H1 (cell line): ENCODE measurements around the gene PPP1R3E. TPM values are rescaled to one million over a fixed set of nuclear protein-coding genes. Genes with fewer than 3 reads are reported as not detected.
A peak's percentile ranks its signal among the peaks of the same experiment; 100 is the strongest.

Source experiments
- CTCF ChIA-PET: fragments of 300-600 bp; sonication (Branson Sonifier 250); formaldehyde crosslinking; loops from one replicate; lab custom pipeline; 2021; ENCODE audit not compliant: partially characterized antibody; lab: Charles Lee
- POLR2A ChIA-PET: fragments of 300-600 bp; sonication (Branson Sonifier 250); formaldehyde crosslinking; loops from one replicate; lab custom pipeline; 2021; ENCODE audit warnings: inconsistent platforms; ENCODE audit not compliant: partially characterized antibody; lab: Charles Lee
- DNase-seq, 2 experiments: peaks; one replicate each; pipeline versions ENCODE4 v3.0.0 to v3.0.0-alpha.2; 2010 to 2022; ENCODE audit warnings: low spot score in 2 of 2, low read depth in 1 of 2, mixed read lengths in 1 of 2
- FAIRE-seq: peaks from 2 replicates; lab custom pipeline; 2011; peaks lifted over from hg19 to GRCh38; lab: Jason Lieb, UNC
- H2AFZ ChIP-seq: 2 replicates; pipeline ENCODE4 v1.8.1; 2012; ENCODE audit warnings: low read length, inconsistent platforms
- H2AK5ac ChIP-seq: 2 replicates; pipeline ENCODE4 v1.6.1; 2013; ENCODE audit warnings: low read depth, low read length
- H2BK120ac ChIP-seq: replicated peaks from 2 replicates; pipeline ENCODE3; 2013; ENCODE audit warnings: low read depth, low read length, inconsistent platforms
- H2BK12ac ChIP-seq: 2 replicates; pipeline ENCODE4 v1.6.1; 2013; ENCODE audit warnings: low read depth, low read length
- H2BK15ac ChIP-seq: 2 replicates; pipeline ENCODE4 v1.6.1; 2013; ENCODE audit warnings: low read length
- H2BK20ac ChIP-seq: 2 replicates; pipeline ENCODE4 v1.6.1; 2013; ENCODE audit warnings: low read length
- H2BK5ac ChIP-seq: 2 replicates; pipeline ENCODE4 v1.6.1; 2013; ENCODE audit warnings: low read depth, low read length
- H3K14ac ChIP-seq: 2 replicates; pipeline ENCODE4 v1.6.1; 2013; ENCODE audit warnings: inconsistent platforms; ENCODE audit not compliant: insufficient read length
- H3K18ac ChIP-seq: 2 replicates; pipeline ENCODE4 v1.6.1; 2013; ENCODE audit warnings: low read length; ENCODE audit errors: extremely low read depth
- H3K23ac ChIP-seq: 2 replicates; pipeline ENCODE4 v1.6.1; 2013; ENCODE audit warnings: inconsistent platforms; ENCODE audit not compliant: insufficient read length
- H3K23me2 ChIP-seq: 2 replicates; pipeline ENCODE4 v1.6.1; 2013; ENCODE audit warnings: low read depth, low read length
- H3K27ac ChIP-seq: 2 replicates; pipeline ENCODE4 v1.6.1; 2011; ENCODE audit warnings: low read depth, low read length, inconsistent platforms
- H3K27me3 ChIP-seq, 4 experiments: replicated peaks in 1 of 4; 1 replicate in 1 of 4; 2 replicates in 3 of 4; pipeline versions ENCODE4 v1.6.1 to v1.8.1; 2011 to 2013; ENCODE audit warnings: low read length in 3 of 4, mild to moderate bottlenecking in 3 of 4, inconsistent platforms in 2 of 4, mixed read lengths in 2 of 4, moderate library complexity in 1 of 4; ENCODE audit not compliant: control insufficient read depth in 3 of 4, insufficient read depth in 3 of 4; ENCODE audit errors: extremely low read depth in 1 of 4
- H3K36me3 ChIP-seq, 4 experiments: 2 replicates each; pipeline versions ENCODE4 v1.6.1 to v1.8.1; 2011 to 2013; ENCODE audit warnings: mild to moderate bottlenecking in 4 of 4, low read length in 3 of 4, moderate library complexity in 2 of 4, control low read depth in 1 of 4, inconsistent platforms in 1 of 4; ENCODE audit not compliant: insufficient read depth in 4 of 4, control insufficient read depth in 2 of 4
- H3K4ac ChIP-seq: replicated peaks from 2 replicates; pipeline ENCODE3; 2013; ENCODE audit warnings: low read length, low read depth, mixed read lengths, inconsistent platforms; ENCODE audit not compliant: insufficient read length
- H3K4me1 ChIP-seq, 4 experiments: replicated peaks in 1 of 4; 1 replicate in 1 of 4; 2 replicates in 3 of 4; pipeline versions ENCODE4 v1.6.1 to v1.8.1; 2011 to 2013; ENCODE audit warnings: low read length in 3 of 4, inconsistent platforms in 2 of 4, mixed read lengths in 1 of 4; ENCODE audit not compliant: insufficient read depth in 4 of 4, control insufficient read depth in 3 of 4
- H3K4me2 ChIP-seq, 2 experiments: 2 replicates each; pipeline versions ENCODE4 v1.6.1 to v1.8.1; 2011 to 2013; ENCODE audit warnings: low read depth in 2 of 2, low read length in 2 of 2, control low read depth in 1 of 2, inconsistent platforms in 1 of 2, mild to moderate bottlenecking in 1 of 2; ENCODE audit not compliant: insufficient read depth in 1 of 2
- H3K4me3 ChIP-seq, 4 experiments: fragments of 200-600, 300-600 bp in 1 of 4; sonication (generic), shearing (Covaris generic), sonication (Bioruptor Twin) in 1 of 4; 2 replicates each; pipeline versions ENCODE4 v1.5.1 to v1.8.1; 2011 to 2016; ENCODE audit warnings: low read length in 4 of 4, low read depth in 3 of 4, control low read depth in 2 of 4, inconsistent platforms in 2 of 4, mild to moderate bottlenecking in 2 of 4, mixed read lengths in 1 of 4, moderate library complexity in 1 of 4; ENCODE audit not compliant: insufficient read depth in 2 of 4; ENCODE audit errors: extremely low read depth in 1 of 4
- H3K56ac ChIP-seq: replicated peaks from 2 replicates; pipeline ENCODE3; 2013; ENCODE audit warnings: low read depth, mild to moderate bottlenecking, mixed read lengths, low read length, inconsistent platforms; ENCODE audit not compliant: insufficient read length
- H3K79me1 ChIP-seq: 2 replicates; pipeline ENCODE4 v1.6.1; 2013; ENCODE audit warnings: low read depth, low read length, control low read depth
- H3K79me2 ChIP-seq, 2 experiments: 2 replicates each; pipeline versions ENCODE4 v1.6.1 to v1.8.1; 2012 to 2013; ENCODE audit warnings: low read length in 2 of 2, mild to moderate bottlenecking in 2 of 2, inconsistent platforms in 1 of 2; ENCODE audit not compliant: insufficient read depth in 2 of 2, control insufficient read depth in 1 of 2
- H3K9ac ChIP-seq, 4 experiments: replicated peaks in 1 of 4; 1 replicate in 1 of 4; 2 replicates in 3 of 4; pipeline versions ENCODE4 v1.6.1 to v1.8.1; 2011 to 2013; ENCODE audit warnings: low read depth in 3 of 4, low read length in 3 of 4, control low read depth in 2 of 4, mild to moderate bottlenecking in 2 of 4, moderate library complexity in 2 of 4, inconsistent platforms in 1 of 4; ENCODE audit errors: extremely low read depth in 1 of 4
- H3K9me3 ChIP-seq, 2 experiments: 2 replicates each; pipeline versions ENCODE4 v1.6.1 to v1.8.1; 2012 to 2013; ENCODE audit warnings: mild to moderate bottlenecking in 2 of 2, moderate library complexity in 2 of 2, control low read depth in 1 of 2, inconsistent platforms in 1 of 2, low read depth in 1 of 2, low read length in 1 of 2, mixed read lengths in 1 of 2; ENCODE audit not compliant: insufficient read depth in 2 of 2
- H4K20me1 ChIP-seq, 2 experiments: replicated peaks in 1 of 2; 2 replicates each; pipeline versions ENCODE3 to v1.8.1; 2011 to 2013; ENCODE audit warnings: inconsistent platforms in 2 of 2, low read length in 2 of 2, mild to moderate bottlenecking in 1 of 2; ENCODE audit not compliant: insufficient read depth in 2 of 2, control insufficient read depth in 1 of 2
- H4K5ac ChIP-seq: 2 replicates; pipeline ENCODE4 v1.6.1; 2013; ENCODE audit warnings: low read length, low read depth, mixed read lengths, inconsistent platforms; ENCODE audit not compliant: insufficient read length
- H4K8ac ChIP-seq: 2 replicates; pipeline ENCODE4 v1.8.0; 2013; ENCODE audit warnings: mild to moderate bottlenecking, moderate library complexity, low read length, inconsistent platforms; ENCODE audit not compliant: insufficient read depth; ENCODE audit errors: extremely low read depth
- H4K91ac ChIP-seq: replicated peaks from 2 replicates; pipeline ENCODE3; 2013; ENCODE audit warnings: low read length, mixed read lengths, inconsistent platforms; ENCODE audit not compliant: insufficient read length
- ASH2L ChIP-seq: fragments of 200-600, 300-600 bp; sonication (generic); IDR thresholded peaks from one replicate; pipeline ENCODE4 v1.7.1; 2017; ENCODE audit warnings: low read length
- BRCA1 ChIP-seq: IDR thresholded peaks from 2 replicates; pipeline ENCODE4 v1.6.1; 2012; ENCODE audit warnings: low read depth, low read length, improper control_type of control experiment
- CTBP2 ChIP-seq: IDR thresholded peaks from 2 replicates; pipeline ENCODE4 v1.7.0; 2011; ENCODE audit warnings: borderline replicate concordance, mild to moderate bottlenecking, moderate library complexity, mixed read lengths, low read length; ENCODE audit not compliant: insufficient read depth, insufficient read length
- RBBP5 ChIP-seq: IDR thresholded peaks from 2 replicates; pipeline ENCODE4 v1.7.1; 2012; ENCODE audit warnings: low read depth, mild to moderate bottlenecking, inconsistent platforms, low read length, moderate library complexity, borderline replicate concordance
- RFX5 ChIP-seq: IDR thresholded peaks from 2 replicates; pipeline ENCODE4 v1.6.1; 2011; ENCODE audit warnings: low read depth, low read length, improper control_type of control experiment, borderline replicate concordance
- SP1 ChIP-seq: IDR thresholded peaks from 2 replicates; pipeline ENCODE4 v1.6.1; 2011; ENCODE audit warnings: low read depth, low read length
- SP4 ChIP-seq: IDR thresholded peaks from 2 replicates; pipeline ENCODE4 v1.6.1; 2012; ENCODE audit warnings: low read length, inconsistent platforms
- TBP ChIP-seq: IDR thresholded peaks from 2 replicates; pipeline ENCODE4 v1.6.1; 2011; ENCODE audit warnings: low read depth, low read length, improper control_type of control experiment
- TCF12 ChIP-seq: IDR thresholded peaks from 2 replicates; pipeline ENCODE4 v1.6.1; 2011; ENCODE audit warnings: low read depth, mild to moderate bottlenecking, low read length
- WGBS, 2 experiments: shearing (Covaris generic) in 1 of 2; methylation state at CpG; one replicate each; pipeline versions ENCODE4 v1.1.6 to v1.1.7; 2013 to 2015; ENCODE audit warnings: low lambda C conversion rate in 2 of 2, mixed read lengths in 2 of 2, inconsistent platforms in 1 of 2, low coverage in 1 of 2, missing lambda C conversion rate in 1 of 2; ENCODE audit not compliant: insufficient replicate concordance in 2 of 2, insufficient coverage in 1 of 2, insufficient read length in 1 of 2; ENCODE audit errors: extremely low coverage in 1 of 2, missing lambda C conversion rate in 1 of 2; 5-methylcytosine and 5-hydroxymethylcytosine counted together
- polyA plus RNA-seq, 7 experiments: library from polyadenylated mRNA; depleted of rRNA in 3 of 7; stranded (reverse) in 5 of 7; unstranded in 2 of 7; fragments of >200 nt in 5 of 7; fragments of 200-250 nt in 2 of 7; gene quantifications; 1 replicate in 5 of 7; 2 replicates in 1 of 7; 4 replicates in 1 of 7; pipeline versions ENCODE4 v1.2.1 to v1.2.3, GENCODE V29; 2011 to 2013; ENCODE audit warnings: missing spikeins in 2 of 7, mixed read lengths in 2 of 7
- total RNA-seq: library from RNA; stranded (reverse); fragmentation: NEBNext Ultra II Directional; extraction: Animal tissue kit (Norgen Biotek cat#: 25700); gene quantifications from 2 replicates; pipeline ENCODE4 v1.2.1, GENCODE V29; 2021

The PPP1R3E gene
- total and polyA plus RNA-seq, 2 of the 8 experiments (the other 6 are each of a cell fraction or from before 2014, with no cell fraction given) = 4.4 to 4.7 TPM

DNA sequence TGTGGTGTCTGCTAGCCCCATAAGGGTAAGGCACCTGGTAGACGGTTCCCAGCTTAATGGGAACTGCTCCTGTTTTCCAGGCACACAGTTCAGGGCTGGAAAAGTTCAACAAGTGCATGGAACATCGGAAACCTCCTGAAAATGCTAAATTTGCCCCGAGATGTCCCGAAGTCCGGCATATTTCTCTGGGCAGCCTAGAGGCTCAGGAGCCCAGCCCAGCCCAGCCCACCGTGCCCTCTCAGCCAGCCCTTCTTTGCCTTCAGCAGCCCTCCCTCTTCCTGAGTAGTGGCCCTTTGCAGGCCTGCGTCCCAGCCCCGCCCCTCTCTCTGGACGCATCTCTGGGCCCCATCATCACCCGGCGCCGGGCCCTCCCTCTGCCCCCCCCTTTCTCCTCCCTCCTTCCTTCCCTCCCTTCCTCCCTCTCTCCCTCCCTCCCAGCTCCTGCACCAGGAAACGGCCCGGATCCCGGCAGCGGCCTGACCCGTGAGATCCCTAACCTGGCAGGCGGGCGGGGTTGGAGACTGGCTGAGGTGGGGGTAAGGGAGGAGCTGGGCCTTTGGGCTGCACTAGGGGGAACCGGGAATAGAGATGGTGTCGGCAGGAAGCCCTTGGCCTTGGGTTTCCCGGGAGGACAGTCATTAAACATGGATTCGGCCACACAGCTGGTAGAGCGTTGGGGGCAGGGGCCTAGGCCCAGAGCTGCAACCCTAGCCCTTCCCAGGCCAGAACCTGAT lies 3.9 kb upstream of the PPP1R3E start, which contains the start of gene BCL2L2:
BCL2L2 (plus strand) TSS at position 422 of the 734 bp plus-strand sequence. CDS start 935 bp downstream, outside the sequence.
- WGBS, 2 experiments = 4% methylated on average over 13 of the region's 24 CpGs; no CpG with 5 or more reads in 1 of the 2 experiments
- peak within 1 kb of the TSS; percentile 75; the same call in 1 of the 2 replicates for H3K18ac ChIP-seq
- peaks cover 0 to 2% of the 10 kb centered on the region in 2 experiments; a peak in 1 of 4 replicates for H3K79me2 ChIP-seq
- peak; percentile 60; the same call in 1 of the 2 replicates for TF ChIP-seq RBBP5
- TF ChIP-seq SP1 = peak; percentile 35; the same call in 1 of the 2 replicates
- no peak for TF ChIP-seq RFX5
- peak; percentile 69 for TF ChIP-seq ASH2L
- no peak for TF ChIP-seq TCF12
- TF ChIP-seq SP4 = no peak
- peak; percentile 62 for TF ChIP-seq TBP
- TF ChIP-seq CTBP2 = no peak
- TF ChIP-seq BRCA1 = no peak

More for the DNA sequence above, 3.9 kb upstream of the PPP1R3E start, which contains the start of gene BCL2L2:
- H2AK5ac ChIP-seq = no peak within 1 kb of the TSS
- peak within 1 kb of the TSS; percentile 63 to 84 (median 78) for H3K9ac ChIP-seq
- H3K4me2 ChIP-seq = peak within 1 kb of the TSS; percentile 81 to 97
- peak within 1 kb of the TSS; percentile 53 for H2BK5ac ChIP-seq
- H3K23me2 ChIP-seq = peaks cover 16% of the 10 kb centered on the region
- no peak within 1 kb of the TSS for H2BK20ac ChIP-seq
- peaks cover 0 to 3% (median 1%) of the 10 kb centered on the region in 4 experiments; a peak in 4 of 7 replicates for H3K4me1 ChIP-seq
- peak within 1 kb of the TSS; percentile 57 to 90 (median 83) for H3K4me3 ChIP-seq
- peaks cover 2% of the 10 kb centered on the region; the same call in 1 of the 2 replicates for H3K79me1 ChIP-seq
- H3K27me3 ChIP-seq = peaks cover 0 to 12% (median 5%) of the 10 kb centered on the region in 4 experiments; a peak in 4 of 7 replicates
- no peak within 1 kb of the TSS for H3K4ac ChIP-seq
- no peak within 1 kb of the TSS for H2BK15ac ChIP-seq
- POLR2A ChIA-PET = interaction anchor here (0.8 to 4.8 kb wide), 12 partner anchors 12 to 235 kb away, joined by 3 to 48 read pairs (median 3); partner anchors contain the start of genes ACIN1, C14orf119, HOMEZ and PABPN1
- H3K14ac ChIP-seq = no peak within 1 kb of the TSS
- H3K23ac ChIP-seq = no peak within 1 kb of the TSS
- peak within 1 kb of the TSS; percentile 83; the same call in 1 of the 2 replicates for H3K27ac ChIP-seq
- no peak for FAIRE-seq
- H2AFZ ChIP-seq = peak within 1 kb of the TSS; percentile 99
- no peak within 1 kb of the TSS for H2BK120ac ChIP-seq
- H3K9me3 ChIP-seq = no peaks in the 10 kb centered on the region
- H3K56ac ChIP-seq = peak within 1 kb of the TSS; percentile 28
- peak within 1 kb of the TSS; percentile 75; the same call in 1 of the 2 replicates for H4K8ac ChIP-seq
- peak within 1 kb of the TSS; percentile 47 for H4K91ac ChIP-seq
- peak; percentile 70 to 90 for DNase-seq
- peaks cover 0 to 3% (median 1%) of the 10 kb centered on the region in 4 experiments; a peak in 4 of 8 replicates for H3K36me3 ChIP-seq
- peaks cover 0 to 5% of the 10 kb centered on the region in 2 experiments for H4K20me1 ChIP-seq
- CTCF ChIA-PET = interaction anchor here (0.5 to 5.7 kb wide), 12 partner anchors 11 to 185 kb away, joined by 3 to 40 read pairs (median 6); partner anchors contain the start of gene PABPN1
- peak within 1 kb of the TSS; percentile 44 for H4K5ac ChIP-seq
- no peak within 1 kb of the TSS for H2BK12ac ChIP-seq
